Endodermal cell (in vitro differentiated cells): ENCODE results near the gene GAL3ST1. TPM values are rescaled to one million over a fixed set of nuclear protein-coding genes. Genes with fewer than 3 reads are reported as not detected.

Experiments used
- DNase-seq: peaks from one replicate; pipeline ENCODE4 v3.0.0-alpha.2; 2017
- H3K27ac ChIP-seq: 2 replicates; pipeline ENCODE4 v1.5.1; 2013; ENCODE audit warnings: mild to moderate bottlenecking, low read depth, low read length, moderate library complexity
- H3K27me3 ChIP-seq: 2 replicates; pipeline ENCODE4 v1.6.1; 2013; ENCODE audit warnings: mild to moderate bottlenecking, low read length, moderate library complexity; ENCODE audit not compliant: insufficient read depth, control insufficient read depth, poor library complexity, severe bottlenecking
- H3K36me3 ChIP-seq: 2 replicates; pipeline ENCODE4 v1.7.0; 2013; ENCODE audit warnings: mild to moderate bottlenecking, low read length, moderate library complexity; ENCODE audit not compliant: control insufficient read depth, insufficient read depth
- H3K4me1 ChIP-seq: one replicate; pipeline ENCODE4 v1.7.0; 2013; ENCODE audit warnings: low read length; ENCODE audit not compliant: control insufficient read depth, insufficient read depth
- H3K4me3 ChIP-seq: 2 replicates; pipeline ENCODE4 v1.5.1; 2013; ENCODE audit warnings: mild to moderate bottlenecking, low read length, moderate library complexity
- H3K9ac ChIP-seq: 2 replicates; pipeline ENCODE4 v1.6.1; 2013; ENCODE audit warnings: mild to moderate bottlenecking, low read length, moderate library complexity; ENCODE audit not compliant: poor library complexity, severe bottlenecking; ENCODE audit errors: extremely low read depth
- H3K9me3 ChIP-seq: 2 replicates; pipeline ENCODE4 v1.6.1; 2013; ENCODE audit warnings: mild to moderate bottlenecking, low read length, moderate library complexity; ENCODE audit not compliant: control insufficient read depth
- H3K27ac Mint-ChIP-seq: 2 replicates; pipeline ENCODE4 v1.8.0; 2020; ENCODE audit warnings: mixed read lengths
- H3K27me3 Mint-ChIP-seq: 2 replicates; pipeline ENCODE4 v1.8.0; 2021; ENCODE audit warnings: mild to moderate bottlenecking, mixed read lengths; ENCODE audit not compliant: insufficient read depth
- H3K36me3 Mint-ChIP-seq: 2 replicates; pipeline ENCODE4 v1.8.0; 2020; ENCODE audit warnings: low read depth, mixed read lengths
- H3K4me1 Mint-ChIP-seq: 2 replicates; pipeline ENCODE4 v1.8.0; 2020; ENCODE audit warnings: mixed read lengths
- H3K4me3 Mint-ChIP-seq: 2 replicates; pipeline ENCODE4 v1.8.0; 2020; ENCODE audit warnings: mild to moderate bottlenecking, moderate library complexity, mixed read lengths
- H3K9me3 Mint-ChIP-seq: 2 replicates; pipeline ENCODE4 v1.8.0; 2020; ENCODE audit warnings: mild to moderate bottlenecking, mixed read lengths
- CTCF ChIP-seq: fragments of 200-600 bp; sonication (generic); conservative IDR thresholded peaks from 2 replicates; pipeline ENCODE4 v1.5.0; 2021; ENCODE audit warnings: antibody characterized with exemption, mild to moderate bottlenecking
- WGBS, 2 experiments: methylation state at CpG; one replicate each; pipeline versions ENCODE4 v1.1.5 to v1.1.7; 2013; ENCODE audit warnings: missing lambda C conversion rate in 2 of 2, mixed read lengths in 1 of 2; ENCODE audit not compliant: insufficient coverage in 1 of 2, insufficient read length in 1 of 2; 5-methylcytosine and 5-hydroxymethylcytosine counted together
- total RNA-seq, 2 donors: library from RNA; stranded (reverse); fragmentation: NEBNext Ultra II Directional in 1 of 2; extraction: Animal tissue kit (Norgen Biotek cat#: 25700) in 1 of 2; gene quantifications; 2 replicates in 1 of 2; 3 replicates in 1 of 2; pipeline ENCODE4 v1.2.1, GENCODE V29; 2021

The GAL3ST1 gene
- total RNA-seq, 2 donors from 2014 or later: 26.4 to 28.3 TPM

DNA sequence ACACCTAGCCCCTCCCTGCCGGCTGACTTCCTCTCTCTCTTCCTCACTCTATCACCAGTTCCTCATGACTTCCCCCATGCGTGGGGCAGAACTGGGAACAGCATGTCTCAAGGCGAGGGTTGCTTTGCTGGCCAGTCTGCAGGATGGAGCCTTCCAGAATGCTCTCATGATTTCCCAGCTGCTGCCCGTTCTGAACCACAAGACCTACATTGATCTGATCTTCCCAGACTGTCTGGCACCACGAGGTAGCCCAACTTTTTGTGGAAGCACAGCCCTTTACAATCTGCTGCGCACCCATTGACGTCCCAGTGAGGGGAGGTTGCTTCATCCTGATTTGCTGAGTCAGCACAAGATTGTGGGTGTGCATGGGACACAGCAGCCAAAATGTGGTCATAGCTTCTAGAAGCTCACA is 41.1 kb upstream of the GAL3ST1 start:
- Mint-ChIP-seq H3K36me3 (peaks cover 76% of the 10 kb centered on the region), H3K27ac (no peak overlapping the region), H3K4me1 (no peaks in the 10 kb centered on the region), H3K27me3 (no peaks in the 10 kb centered on the region), H3K4me3 (no peak overlapping the region), H3K9me3 (no peaks in the 10 kb centered on the region)
- H3K27ac ChIP-seq: no peak overlapping the region
- H3K9ac ChIP-seq: no peak overlapping the region
- WGBS, 2 experiments: 89 to 91% methylated on average over 6 to 7 of the region's 7 CpGs
- H3K27me3 ChIP-seq: no peaks in the 10 kb centered on the region
- no peaks in the 10 kb centered on the region for H3K4me1 ChIP-seq
- no peak overlapping the region for H3K4me3 ChIP-seq
- TF ChIP-seq CTCF: no peak
- H3K36me3 ChIP-seq: peaks cover 59% of the 10 kb centered on the region
- no peak for DNase-seq
- H3K9me3 ChIP-seq: no peaks in the 10 kb centered on the region

GRCh38 chr22:30614879-30615278 is 40.4 kb upstream of the GAL3ST1 start:
- no peak for DNase-seq
- Histone ChIP-seq H3K36me3 (peaks cover 60% of the 10 kb centered on the region), H3K9ac (no peak overlapping the region), H3K4me1 (no peaks in the 10 kb centered on the region), H3K27me3 (no peaks in the 10 kb centered on the region), H3K27ac (no peak overlapping the region), H3K4me3 (no peak overlapping the region), H3K9me3 (no peaks in the 10 kb centered on the region)
- H3K4me1 Mint-ChIP-seq: peaks cover 5% of the 10 kb centered on the region
- no peak overlapping the region for H3K4me3 Mint-ChIP-seq
- no peak for TF ChIP-seq CTCF
- no peak overlapping the region for H3K27ac Mint-ChIP-seq
- peaks cover 75% of the 10 kb centered on the region for H3K36me3 Mint-ChIP-seq
- H3K9me3 Mint-ChIP-seq: no peaks in the 10 kb centered on the region
- H3K27me3 Mint-ChIP-seq: no peaks in the 10 kb centered on the region

DNA sequence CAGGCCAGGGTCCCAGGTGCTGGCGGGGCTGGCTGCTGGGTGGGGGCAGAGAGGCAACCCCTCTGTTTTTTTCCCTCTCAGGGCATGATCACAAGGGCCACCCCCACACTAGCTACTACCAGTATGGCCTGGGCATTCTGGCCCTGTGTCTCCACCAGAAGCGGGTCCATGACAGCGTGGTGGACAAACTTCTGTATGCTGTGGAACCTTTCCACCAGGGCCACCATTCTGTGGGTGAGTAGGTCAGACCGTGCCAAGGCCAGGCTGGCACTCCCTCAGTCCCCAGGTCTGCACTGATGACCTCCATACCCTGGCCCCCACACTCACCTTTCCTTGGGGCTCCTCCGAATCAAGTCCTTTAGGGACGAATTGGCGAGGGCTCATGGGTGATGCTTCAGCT is 39.8 kb upstream of the GAL3ST1 start:
- no peaks in the 10 kb centered on the region for H3K9me3 Mint-ChIP-seq
- no peak overlapping the region for H3K4me3 ChIP-seq
- H3K4me1 Mint-ChIP-seq: peaks cover 11% of the 10 kb centered on the region
- WGBS, 2 experiments: 92 to 100% methylated on average over 1 to 7 of the region's 7 CpGs
- peaks cover 55% of the 10 kb centered on the region for H3K36me3 ChIP-seq
- no peaks in the 10 kb centered on the region for H3K27me3 ChIP-seq
- H3K4me3 Mint-ChIP-seq: no peak overlapping the region
- DNase-seq: no peak
- no peak overlapping the region for H3K27ac Mint-ChIP-seq
- no peak overlapping the region for H3K9ac ChIP-seq
- no peaks in the 10 kb centered on the region for H3K9me3 ChIP-seq
- no peaks in the 10 kb centered on the region for H3K27me3 Mint-ChIP-seq
- no peak overlapping the region for H3K27ac ChIP-seq
- H3K4me1 ChIP-seq: no peaks in the 10 kb centered on the region
- no peak for TF ChIP-seq CTCF
- peaks cover 70% of the 10 kb centered on the region for H3K36me3 Mint-ChIP-seq
